ENCODE data around the gene UBXN6. TPM values are rescaled to one million over a fixed set of nuclear protein-coding genes. Genes with fewer than 3 reads are reported as not detected.

The UBXN6 gene
- total and polyA plus RNA-seq, 11 donors, result 75.1 to 137 (median 113) TPM

GRCh38 chr19:4447327-4448146 lies 10.1 kb downstream of the UBXN6 start:
- Histone ChIP-seq H3K4me3 (no peak overlapping the region), H3K9me3 (no peaks in the 10 kb centered on the region), H3K36me3 (peaks cover 0 to 93% (median 84%) of the 10 kb centered on the region in 9 donors), H3K27me3 (no peaks in the 10 kb centered on the region), H3K27ac (no peak overlapping the region), H3K4me1 (peaks cover 0 to 12% (median 2%) of the 10 kb centered on the region in 12 donors)
- TF ChIP-seq CTCF (IDR thresholded peaks at IDR 0.05), result no peak
- TF ChIP-seq POLR2A (IDR thresholded peaks at IDR 0.05), result no peak
- intact Hi-C loops (cut with DNase I), result no loop called here
- DNase-seq (no peak), ATAC-seq (no peak)
- WGBS, 4 donors, result 89 to 94% (median 93%) methylated on average over 16 to 28 of the region's 28 CpGs

GRCh38 chr19:4446704-4447200 lies 10.8 kb downstream of the UBXN6 start:
- intact Hi-C loops (cut with DNase I), result no loop called here
- Histone ChIP-seq H3K4me1 (peaks cover 0 to 12% (median 2%) of the 10 kb centered on the region in 12 donors), H3K27ac (no peak overlapping the region), H3K27me3 (no peaks in the 10 kb centered on the region), H3K4me3 (no peak overlapping the region), H3K36me3 (peaks cover 0 to 85% (median 76%) of the 10 kb centered on the region in 9 donors), H3K9me3 (no peaks in the 10 kb centered on the region)
- 71 to 91% (median 83%) methylated on average over 6 to 15 of the region's 15 CpGs for WGBS, 4 donors
- DNase-seq (no peak), ATAC-seq (no peak)
- TF ChIP-seq CTCF (IDR thresholded peaks at IDR 0.05) (no peak), POLR2A (IDR thresholded peaks at IDR 0.05) (no peak)

GRCh38 chr19:4445963-4446703 lies 11.5 kb downstream of the UBXN6 start:
- DNase-seq (no peak), ATAC-seq (no peak)
- 89 to 93% (median 91%) methylated on average over 37 to 58 of the region's 58 CpGs for WGBS, 4 donors
- Histone ChIP-seq H3K36me3 (peaks cover 0 to 79% (median 70%) of the 10 kb centered on the region in 9 donors), H3K27me3 (no peaks in the 10 kb centered on the region), H3K4me1 (peaks cover 0 to 12% (median 2%) of the 10 kb centered on the region in 12 donors), H3K27ac (no peak overlapping the region), H3K9me3 (no peaks in the 10 kb centered on the region), H3K4me3 (no peak overlapping the region)
- intact Hi-C loops (cut with DNase I), result no loop called here
- no peak for TF ChIP-seq POLR2A (IDR thresholded peaks at IDR 0.05)

GRCh38 chr19:4444765-4445741 lies 12.5 kb downstream of the UBXN6 start:
- intact Hi-C loops (cut with DNase I), result no loop called here
- DNase-seq (no peak), ATAC-seq (no peak)
- Histone ChIP-seq H3K36me3 (peaks cover 0 to 68% (median 61%) of the 10 kb centered on the region in 9 donors), H3K4me3 (no peak overlapping the region), H3K27ac (no peak overlapping the region), H3K4me1 (peaks cover 0 to 12% (median 2%) of the 10 kb centered on the region in 12 donors), H3K27me3 (no peaks in the 10 kb centered on the region), H3K9me3 (no peaks in the 10 kb centered on the region)
- TF ChIP-seq CTCF (IDR thresholded peaks at IDR 0.05) (no peak), POLR2A (IDR thresholded peaks at IDR 0.05) (no peak)
- 80 to 86% (median 84%) methylated on average over 22 to 36 of the region's 36 CpGs for WGBS, 4 donors

All from heart left ventricle (tissue), 16 donors.